CD14-positive monocyte (primary cell): Measurements from ENCODE around the gene RAB20. TPM values are rescaled to one million over a fixed set of nuclear protein-coding genes. Genes with fewer than 3 reads are reported as not detected.

ENCODE experiments used
- DNase-seq, 3 donors: peaks; one replicate each; pipeline ENCODE4 v3.0.0-alpha.2; 2011 to 2022
- H2AFZ ChIP-seq: 2 replicates; pipeline ENCODE4 v1.6.0; 2012; ENCODE audit warnings: mild to moderate bottlenecking, low read depth, low read length, inconsistent platforms; ENCODE audit not compliant: insufficient read depth, poor library complexity, severe bottlenecking
- H3K27ac ChIP-seq, 2 donors: 1 replicate in 1 of 2; 2 replicates in 1 of 2; pipeline ENCODE4 v1.5.1; 2012 to 2013; ENCODE audit warnings: low read length in 2 of 2, control low read depth in 1 of 2, inconsistent platforms in 1 of 2, low read depth in 1 of 2, mild to moderate bottlenecking in 1 of 2
- H3K27me3 ChIP-seq, 2 donors: one replicate each; pipeline versions ENCODE4 v1.6.0 to v1.6.1; 2011 to 2013; ENCODE audit warnings: low read length in 2 of 2; ENCODE audit not compliant: control insufficient read depth in 2 of 2, insufficient read depth in 2 of 2
- H3K36me3 ChIP-seq, 2 donors: replicated peaks in 1 of 2; 1 replicate in 1 of 2; 2 replicates in 1 of 2; pipeline versions ENCODE4 v1.5.1 to v1.6.1; 2012 to 2013; ENCODE audit warnings: low read length in 2 of 2, control low read depth in 1 of 2, inconsistent platforms in 1 of 2, mild to moderate bottlenecking in 1 of 2; ENCODE audit not compliant: insufficient read depth in 2 of 2, control insufficient read depth in 1 of 2
- H3K4me1 ChIP-seq, 2 donors: 1 replicate in 1 of 2; 2 replicates in 1 of 2; pipeline versions ENCODE4 v1.5.1 to v1.6.1; 2012 to 2013; ENCODE audit warnings: low read length in 2 of 2, control low read depth in 1 of 2, inconsistent platforms in 1 of 2, mild to moderate bottlenecking in 1 of 2, moderate library complexity in 1 of 2; ENCODE audit not compliant: insufficient read depth in 2 of 2, control insufficient read depth in 1 of 2
- H3K4me2 ChIP-seq: replicated peaks from 2 replicates; pipeline ENCODE3; 2012; ENCODE audit warnings: low read length, moderate library complexity, mild to moderate bottlenecking; ENCODE audit not compliant: poor library complexity, severe bottlenecking; ENCODE audit errors: extremely low read depth
- H3K4me3 ChIP-seq, 3 experiments: fragments of 200-600 bp in 1 of 3; sonication (generic) in 1 of 3; replicated peaks in 1 of 3; 1 replicate in 2 of 3; 2 replicates in 1 of 3; pipeline ENCODE4 v1.5.1; 2011 to 2013; ENCODE audit warnings: low read length in 3 of 3, mild to moderate bottlenecking in 3 of 3, control low read depth in 2 of 3, low read depth in 2 of 3, inconsistent platforms in 1 of 3, moderate library complexity in 1 of 3
- H3K79me2 ChIP-seq: 2 replicates; pipeline ENCODE4 v1.6.0; 2012; ENCODE audit warnings: mild to moderate bottlenecking, control low read depth, inconsistent platforms, low read length, moderate library complexity; ENCODE audit not compliant: insufficient read depth
- H3K9ac ChIP-seq: 2 replicates; pipeline ENCODE4 v1.6.0; 2017; ENCODE audit warnings: low read length, mild to moderate bottlenecking; ENCODE audit not compliant: insufficient read depth, poor library complexity, severe bottlenecking
- H3K9me3 ChIP-seq, 2 donors: replicated peaks in 1 of 2; 1 replicate in 1 of 2; 2 replicates in 1 of 2; pipeline versions ENCODE4 v1.5.1 to v1.6.1; 2012 to 2013; ENCODE audit warnings: low read length in 2 of 2, control low read depth in 1 of 2; ENCODE audit not compliant: control insufficient read depth in 1 of 2, insufficient read depth in 1 of 2
- H4K20me1 ChIP-seq: 2 replicates; pipeline ENCODE4 v1.6.0; 2012; ENCODE audit warnings: mild to moderate bottlenecking, low read length, control low read depth, moderate library complexity; ENCODE audit not compliant: insufficient read depth
- H3K27ac Mint-ChIP-seq, 7 donors: one replicate each; pipeline ENCODE4 v1.8.0; 2020; ENCODE audit warnings: mild to moderate bottlenecking in 7 of 7, mixed read lengths in 7 of 7, moderate library complexity in 6 of 7, inconsistent platforms in 2 of 7
- H3K27me3 Mint-ChIP-seq, 3 donors: one replicate each; pipeline ENCODE4 v1.8.0; 2021 to 2022; ENCODE audit warnings: low read depth in 3 of 3, mild to moderate bottlenecking in 3 of 3, mixed read lengths in 3 of 3, moderate library complexity in 3 of 3, inconsistent platforms in 1 of 3
- H3K36me3 Mint-ChIP-seq, 2 donors: one replicate each; pipeline ENCODE4 v1.8.0; 2020; ENCODE audit warnings: mixed read lengths in 2 of 2, inconsistent platforms in 1 of 2, mild to moderate bottlenecking in 1 of 2
- H3K4me1 Mint-ChIP-seq: one replicate; pipeline ENCODE4 v1.8.0; 2020; ENCODE audit warnings: mild to moderate bottlenecking, mixed read lengths
- H3K4me3 Mint-ChIP-seq, 2 donors: one replicate each; pipeline ENCODE4 v1.8.0; 2020; ENCODE audit warnings: mild to moderate bottlenecking in 2 of 2, mixed read lengths in 2 of 2, moderate library complexity in 1 of 2
- H3K9me3 Mint-ChIP-seq, 7 donors: one replicate each; pipeline ENCODE4 v1.8.0; 2020 to 2022; ENCODE audit warnings: mixed read lengths in 7 of 7, mild to moderate bottlenecking in 6 of 7, moderate library complexity in 6 of 7, inconsistent platforms in 2 of 7
- WGBS: methylation state at CpG from one replicate; pipeline ENCODE4 v1.1.5; 2013; ENCODE audit warnings: missing lambda C conversion rate; ENCODE audit not compliant: insufficient coverage; 5-methylcytosine and 5-hydroxymethylcytosine counted together
- intact Hi-C, 2 donors: fragments of 100-400 bp; cut with micrococcal nuclease; formaldehyde crosslinking; loops; one replicate each; pipeline versions ENCODE4 v1.15.0 to v1.15.1; 2023
- polyA plus RNA-seq, 3 donors: library from polyadenylated mRNA; depleted of rRNA in 1 of 3; unstranded in 2 of 3; stranded (reverse) in 1 of 3; fragments of 300-500 nt in 2 of 3; fragments of >200 nt in 1 of 3; fragmentation: Illumina TruSeq in 2 of 3; gene quantifications; 1 replicate in 2 of 3; 2 replicates in 1 of 3; pipeline ENCODE4 v1.2.3, GENCODE V29; 2012 to 2021
- TF ChIP-seq, protein P1 (sequence below): fragments of 200-600 bp; IDR thresholded peaks from one replicate; pipeline ENCODE4 v1.8.0; 2022; ENCODE audit warnings: antibody characterized with exemption, mild to moderate bottlenecking

Gene RAB20
- polyA plus RNA-seq, 3 donors: 37.8 to 77.5 (median 43.1) TPM

DNA sequence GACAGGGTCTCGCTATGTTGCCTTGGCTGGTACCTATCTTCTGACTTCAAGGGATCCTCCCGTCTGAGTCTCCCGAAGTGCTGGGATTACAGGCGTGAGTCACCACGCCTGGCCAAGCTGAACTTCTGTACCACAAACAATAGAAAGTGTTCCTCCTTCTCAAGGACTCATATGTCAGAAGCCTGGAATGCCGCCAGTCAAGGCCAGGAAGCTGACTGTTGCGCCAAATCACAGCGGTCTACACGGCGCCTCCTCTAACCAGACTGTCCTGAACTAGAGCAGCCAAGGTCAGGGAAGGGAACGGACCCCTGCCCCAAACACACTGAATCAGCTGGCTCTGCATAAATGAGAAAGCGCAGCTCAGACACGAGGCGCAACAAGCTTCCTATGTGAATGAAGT lies 14.6 kb downstream of the RAB20 start:
- Histone ChIP-seq H3K27ac (no peak overlapping the region), H3K27me3 (no peaks in the 10 kb centered on the region), H3K36me3 (peaks cover 6 to 46% of the 10 kb centered on the region in 2 donors), H3K9me3 (peaks cover 0 to 9% of the 10 kb centered on the region in 2 donors), H3K4me2 (no peak overlapping the region), H3K79me2 (peaks cover 97% of the 10 kb centered on the region), H3K4me3 (no peak overlapping the region), H3K4me1 (peaks cover 0 to 12% of the 10 kb centered on the region in 2 donors), H4K20me1 (peaks cover 91% of the 10 kb centered on the region), H2AFZ (no peak overlapping the region), H3K9ac (no peak overlapping the region)
- TF ChIP-seq, protein P1, sequence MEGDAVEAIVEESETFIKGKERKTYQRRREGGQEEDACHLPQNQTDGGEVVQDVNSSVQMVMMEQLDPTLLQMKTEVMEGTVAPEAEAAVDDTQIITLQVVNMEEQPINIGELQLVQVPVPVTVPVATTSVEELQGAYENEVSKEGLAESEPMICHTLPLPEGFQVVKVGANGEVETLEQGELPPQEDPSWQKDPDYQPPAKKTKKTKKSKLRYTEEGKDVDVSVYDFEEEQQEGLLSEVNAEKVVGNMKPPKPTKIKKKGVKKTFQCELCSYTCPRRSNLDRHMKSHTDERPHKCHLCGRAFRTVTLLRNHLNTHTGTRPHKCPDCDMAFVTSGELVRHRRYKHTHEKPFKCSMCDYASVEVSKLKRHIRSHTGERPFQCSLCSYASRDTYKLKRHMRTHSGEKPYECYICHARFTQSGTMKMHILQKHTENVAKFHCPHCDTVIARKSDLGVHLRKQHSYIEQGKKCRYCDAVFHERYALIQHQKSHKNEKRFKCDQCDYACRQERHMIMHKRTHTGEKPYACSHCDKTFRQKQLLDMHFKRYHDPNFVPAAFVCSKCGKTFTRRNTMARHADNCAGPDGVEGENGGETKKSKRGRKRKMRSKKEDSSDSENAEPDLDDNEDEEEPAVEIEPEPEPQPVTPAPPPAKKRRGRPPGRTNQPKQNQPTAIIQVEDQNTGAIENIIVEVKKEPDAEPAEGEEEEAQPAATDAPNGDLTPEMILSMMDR: no peak
- peaks cover 0 to 9% (median 5%) of the 10 kb centered on the region in 7 donors for H3K9me3 Mint-ChIP-seq
- H3K4me1 Mint-ChIP-seq: peaks cover 29% of the 10 kb centered on the region
- intact Hi-C loops: no loop called here
- 66% methylated on average over 14 of the region's 14 CpGs for WGBS
- H3K27me3 Mint-ChIP-seq: peaks cover 0 to 5% (median 0%) of the 10 kb centered on the region in 3 donors
- H3K36me3 Mint-ChIP-seq: peaks cover 68 to 73% of the 10 kb centered on the region in 2 donors
- H3K27ac Mint-ChIP-seq: peak overlapping the region in 5 of 7 donors; percentile 32 to 59 (median 49)
- no peak overlapping the region for H3K4me3 Mint-ChIP-seq
- no peak for DNase-seq

DNA sequence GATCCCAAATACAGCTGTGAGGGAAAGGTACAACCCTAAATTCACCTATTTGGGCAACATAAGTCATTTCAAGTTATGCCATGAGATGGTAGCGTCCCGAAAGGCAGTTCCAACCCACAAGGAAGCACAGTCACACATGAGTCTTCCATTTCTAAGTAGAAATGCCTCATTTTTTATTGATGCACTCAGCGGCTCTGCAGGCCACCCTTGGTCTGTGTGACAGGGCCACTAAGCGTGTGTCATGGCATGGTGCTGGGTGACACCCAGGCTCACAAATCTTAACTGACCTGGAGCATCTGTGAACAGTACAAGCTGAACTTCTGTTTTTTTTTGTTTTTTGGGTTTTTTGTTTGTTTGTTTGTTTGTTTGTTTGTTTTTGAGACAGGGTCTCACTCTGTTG lies 15.1 kb downstream of the RAB20 start:
- no peak overlapping the region for H3K4me2 ChIP-seq
- peaks cover 90% of the 10 kb centered on the region for H4K20me1 ChIP-seq
- no peaks in the 10 kb centered on the region for H3K27me3 ChIP-seq
- TF ChIP-seq, protein P1: no peak
- DNase-seq: no peak
- H3K4me1 Mint-ChIP-seq: peaks cover 32% of the 10 kb centered on the region
- intact Hi-C loops: no loop called here
- no peak overlapping the region for H3K4me3 ChIP-seq
- peaks cover 0 to 9% of the 10 kb centered on the region in 2 donors for H3K9me3 ChIP-seq
- H3K27ac ChIP-seq: no peak overlapping the region
- H3K27ac Mint-ChIP-seq: no peak overlapping the region
- peaks cover 0 to 9% (median 5%) of the 10 kb centered on the region in 7 donors for H3K9me3 Mint-ChIP-seq
- H3K27me3 Mint-ChIP-seq: peaks cover 0 to 5% (median 0%) of the 10 kb centered on the region in 3 donors
- H3K4me3 Mint-ChIP-seq: no peak overlapping the region
- peaks cover 0 to 12% of the 10 kb centered on the region in 2 donors for H3K4me1 ChIP-seq
- WGBS: 96% methylated on average over 4 of the region's 4 CpGs
- H3K36me3 Mint-ChIP-seq: peaks cover 69 to 73% of the 10 kb centered on the region in 2 donors
- no peak overlapping the region for H3K9ac ChIP-seq
- H3K36me3 ChIP-seq: peaks cover 6 to 50% of the 10 kb centered on the region in 2 donors
- peaks cover 97% of the 10 kb centered on the region for H3K79me2 ChIP-seq
- H2AFZ ChIP-seq: no peak overlapping the region
